ENCODE results near the gene PAK5. TPM values are rescaled to one million over a fixed set of nuclear protein-coding genes. Genes with fewer than 3 reads are reported as not detected.

Gene PAK5
- polyA plus RNA-seq, 2 of the 4 experiments (the other 2 are of a cell fraction), result 0.01 TPM; not detected in 1

DNA sequence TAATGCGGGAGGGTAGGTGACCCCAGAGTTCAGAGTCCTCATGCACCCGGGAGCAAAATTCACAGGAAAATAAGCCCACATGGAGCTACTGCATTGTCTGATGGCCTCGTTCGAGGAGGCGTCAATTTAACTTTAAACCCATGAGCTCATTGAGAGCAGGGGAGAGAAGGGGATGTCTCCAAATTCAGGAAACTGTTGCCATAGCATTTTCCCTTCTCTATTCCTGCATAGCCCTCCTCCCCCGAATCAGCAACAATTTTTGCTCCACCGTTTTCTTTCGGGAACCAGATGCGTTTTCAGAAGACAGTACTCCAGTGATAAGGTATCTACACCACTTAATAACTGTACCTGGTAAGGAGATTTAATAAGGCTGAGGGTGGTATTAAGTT lies 324.8 kb downstream of the PAK5 start (continued):
- TF ChIP-seq EHMT2 (IDR thresholded peaks at IDR 0.05; ENCODE audit: low read depth) (no peak), ZFP36 (IDR thresholded peaks at IDR 0.05; ENCODE audit: borderline replicate concordance, partially characterized antibody) (no peak), SMC3 (IDR thresholded peaks at IDR 0.05) (no peak), RFX5 (IDR thresholded peaks at IDR 0.05) (no peak), MYC (IDR thresholded peaks at IDR 0.05; ENCODE audit: borderline replicate concordance, low read length) (no peak), POLR2A (IDR thresholded peaks at IDR 0.05; ENCODE audit: low read length) (no peak)

DNA sequence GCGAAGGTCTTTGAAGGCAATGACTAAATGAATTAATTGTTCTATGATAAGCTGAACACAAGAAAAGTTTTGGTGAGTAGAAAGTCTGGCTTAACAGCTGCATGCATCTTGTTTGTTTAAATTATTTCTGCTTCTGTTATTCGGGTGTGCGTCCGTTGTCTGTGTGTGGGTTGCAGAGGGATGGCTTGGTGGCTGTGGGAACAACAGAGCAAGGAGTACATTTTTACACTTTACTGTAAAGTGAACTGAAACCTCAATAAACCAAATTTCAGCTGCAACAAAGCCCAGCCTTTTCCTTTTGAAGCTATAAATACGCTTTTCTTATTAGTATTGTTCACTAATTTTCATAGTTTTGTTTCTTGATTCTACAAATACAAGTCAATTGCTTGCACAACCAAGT lies 328.0 kb downstream of the PAK5 start:
- WGBS (ENCODE audit: missing lambda C conversion rate), result 88% methylated on average over 5 of the region's 5 CpGs
- TF ChIP-seq CBX8 (IDR thresholded peaks at IDR 0.05) (no peak), CHD2 (IDR thresholded peaks at IDR 0.05; ENCODE audit: low read length, partially characterized antibody) (no peak), NFE2L2 (conservative IDR thresholded peaks at IDR 0.05; ENCODE audit: low read length) (no peak), CEBPB (IDR thresholded peaks at IDR 0.05) (no peak), JUN (IDR thresholded peaks at IDR 0.05) (no peak), JUNB (IDR thresholded peaks at IDR 0.05) (no peak), TFCP2L1 (CRISPR knock-in tag; IDR thresholded peaks at IDR 0.05) (no peak), HOXB13 (CRISPR knock-in tag; IDR thresholded peaks at IDR 0.05; ENCODE audit: low read depth) (no peak), ZFP36 (IDR thresholded peaks at IDR 0.05; ENCODE audit: borderline replicate concordance, partially characterized antibody) (no peak), FOSB (CRISPR knock-in tag; IDR thresholded peaks at IDR 0.05) (no peak), EP300 (IDR thresholded peaks at IDR 0.05) (no peak), HOXA7 (CRISPR knock-in tag; IDR thresholded peaks at IDR 0.05) (no peak), EHF (CRISPR knock-in tag; IDR thresholded peaks at IDR 0.05) (no peak), CBX2 (IDR thresholded peaks at IDR 0.05; ENCODE audit: borderline replicate concordance, low read depth) (no peak), HEYL (CRISPR knock-in tag; IDR thresholded peaks at IDR 0.05) (no peak)
- TF ChIP-seq, protein P1, sequence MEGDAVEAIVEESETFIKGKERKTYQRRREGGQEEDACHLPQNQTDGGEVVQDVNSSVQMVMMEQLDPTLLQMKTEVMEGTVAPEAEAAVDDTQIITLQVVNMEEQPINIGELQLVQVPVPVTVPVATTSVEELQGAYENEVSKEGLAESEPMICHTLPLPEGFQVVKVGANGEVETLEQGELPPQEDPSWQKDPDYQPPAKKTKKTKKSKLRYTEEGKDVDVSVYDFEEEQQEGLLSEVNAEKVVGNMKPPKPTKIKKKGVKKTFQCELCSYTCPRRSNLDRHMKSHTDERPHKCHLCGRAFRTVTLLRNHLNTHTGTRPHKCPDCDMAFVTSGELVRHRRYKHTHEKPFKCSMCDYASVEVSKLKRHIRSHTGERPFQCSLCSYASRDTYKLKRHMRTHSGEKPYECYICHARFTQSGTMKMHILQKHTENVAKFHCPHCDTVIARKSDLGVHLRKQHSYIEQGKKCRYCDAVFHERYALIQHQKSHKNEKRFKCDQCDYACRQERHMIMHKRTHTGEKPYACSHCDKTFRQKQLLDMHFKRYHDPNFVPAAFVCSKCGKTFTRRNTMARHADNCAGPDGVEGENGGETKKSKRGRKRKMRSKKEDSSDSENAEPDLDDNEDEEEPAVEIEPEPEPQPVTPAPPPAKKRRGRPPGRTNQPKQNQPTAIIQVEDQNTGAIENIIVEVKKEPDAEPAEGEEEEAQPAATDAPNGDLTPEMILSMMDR (IDR thresholded peaks at IDR 0.05), result no peak
- TF ChIP-seq, protein P2, sequence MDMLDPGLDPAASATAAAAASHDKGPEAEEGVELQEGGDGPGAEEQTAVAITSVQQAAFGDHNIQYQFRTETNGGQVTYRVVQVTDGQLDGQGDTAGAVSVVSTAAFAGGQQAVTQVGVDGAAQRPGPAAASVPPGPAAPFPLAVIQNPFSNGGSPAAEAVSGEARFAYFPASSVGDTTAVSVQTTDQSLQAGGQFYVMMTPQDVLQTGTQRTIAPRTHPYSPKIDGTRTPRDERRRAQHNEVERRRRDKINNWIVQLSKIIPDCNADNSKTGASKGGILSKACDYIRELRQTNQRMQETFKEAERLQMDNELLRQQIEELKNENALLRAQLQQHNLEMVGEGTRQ (IDR thresholded peaks at IDR 0.05), result no peak
- TF ChIP-seq, protein P3, sequence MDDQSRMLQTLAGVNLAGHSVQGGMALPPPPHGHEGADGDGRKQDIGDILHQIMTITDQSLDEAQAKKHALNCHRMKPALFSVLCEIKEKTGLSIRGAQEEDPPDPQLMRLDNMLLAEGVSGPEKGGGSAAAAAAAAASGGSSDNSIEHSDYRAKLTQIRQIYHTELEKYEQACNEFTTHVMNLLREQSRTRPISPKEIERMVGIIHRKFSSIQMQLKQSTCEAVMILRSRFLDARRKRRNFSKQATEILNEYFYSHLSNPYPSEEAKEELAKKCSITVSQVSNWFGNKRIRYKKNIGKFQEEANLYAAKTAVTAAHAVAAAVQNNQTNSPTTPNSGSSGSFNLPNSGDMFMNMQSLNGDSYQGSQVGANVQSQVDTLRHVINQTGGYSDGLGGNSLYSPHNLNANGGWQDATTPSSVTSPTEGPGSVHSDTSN (IDR thresholded peaks at IDR 0.05), result no peak
- Histone ChIP-seq H3K4me3 (no peak overlapping the region), H3K27ac (no peak overlapping the region), H3K4me2 (no peak overlapping the region), H3K9me3 (no peaks in the 10 kb centered on the region), H3K4me1 (no peaks in the 10 kb centered on the region)
- CTCF ChIA-PET, result no interaction called here
- POLR2A ChIA-PET, result no interaction called here
- FAIRE-seq (no peak), ATAC-seq (no peak), DNase-seq (ENCODE audit: low read depth in 1 of 2, low spot score in 1 of 2) (no peak)

DNA sequence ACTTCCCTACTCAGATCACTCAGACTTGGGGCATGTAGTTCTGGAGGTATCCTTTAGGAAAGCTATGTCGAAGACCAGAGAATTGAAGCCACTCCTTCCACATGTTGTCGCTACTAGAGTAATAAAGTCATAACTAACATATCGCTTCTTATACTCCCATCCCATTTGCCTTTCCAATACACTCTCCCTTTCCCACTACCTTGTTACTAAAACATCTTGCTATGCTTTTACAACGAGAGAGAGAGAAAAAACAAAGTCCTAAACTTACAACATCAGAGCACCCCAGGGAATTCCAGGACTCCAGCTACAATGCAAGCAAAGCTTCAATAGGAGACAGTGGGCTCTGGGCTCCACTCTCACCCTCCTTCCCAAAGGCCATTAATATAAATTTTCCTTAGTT lies 329.6 kb downstream of the PAK5 start:
- POLR2A ChIA-PET, result no interaction called here
- H3K4me1 ChIP-seq, result no peaks in the 10 kb centered on the region
- no peaks in the 10 kb centered on the region for H3K9me3 ChIP-seq
- 67% methylated on average over 4 of the region's 4 CpGs for WGBS (ENCODE audit: missing lambda C conversion rate)
- CTCF ChIA-PET, result no interaction called here
- no peak overlapping the region for H3K27ac ChIP-seq
- no peak overlapping the region for H3K4me2 ChIP-seq
- H3K4me3 ChIP-seq, result no peak overlapping the region
- no peak for ATAC-seq
- TF ChIP-seq RFX5 (IDR thresholded peaks at IDR 0.05) (no peak), EHF (CRISPR knock-in tag; IDR thresholded peaks at IDR 0.05) (no peak), ZC3H11A (IDR thresholded peaks at IDR 0.05) (no peak), GATA3 (IDR thresholded peaks at IDR 0.05; ENCODE audit: borderline replicate concordance) (no peak), HOXB13 (CRISPR knock-in tag; IDR thresholded peaks at IDR 0.05; ENCODE audit: low read depth) (no peak), SMC3 (IDR thresholded peaks at IDR 0.05) (no peak), EHMT2 (IDR thresholded peaks at IDR 0.05; ENCODE audit: low read depth) (no peak), EP300 (IDR thresholded peaks at IDR 0.05) (no peak), SREBF2 (IDR thresholded peaks at IDR 0.05) (no peak), NFE2L2 (conservative IDR thresholded peaks at IDR 0.05; ENCODE audit: low read length) (no peak), FOSL2 (IDR thresholded peaks at IDR 0.05) (no peak), FOSL2 (CRISPR knock-in tag; IDR thresholded peaks at IDR 0.05) (no peak), KDM1A (IDR thresholded peaks at IDR 0.05; ENCODE audit: low read depth) (no peak), HOXA7 (CRISPR knock-in tag; IDR thresholded peaks at IDR 0.05) (no peak)
- TF ChIP-seq, protein P4, sequence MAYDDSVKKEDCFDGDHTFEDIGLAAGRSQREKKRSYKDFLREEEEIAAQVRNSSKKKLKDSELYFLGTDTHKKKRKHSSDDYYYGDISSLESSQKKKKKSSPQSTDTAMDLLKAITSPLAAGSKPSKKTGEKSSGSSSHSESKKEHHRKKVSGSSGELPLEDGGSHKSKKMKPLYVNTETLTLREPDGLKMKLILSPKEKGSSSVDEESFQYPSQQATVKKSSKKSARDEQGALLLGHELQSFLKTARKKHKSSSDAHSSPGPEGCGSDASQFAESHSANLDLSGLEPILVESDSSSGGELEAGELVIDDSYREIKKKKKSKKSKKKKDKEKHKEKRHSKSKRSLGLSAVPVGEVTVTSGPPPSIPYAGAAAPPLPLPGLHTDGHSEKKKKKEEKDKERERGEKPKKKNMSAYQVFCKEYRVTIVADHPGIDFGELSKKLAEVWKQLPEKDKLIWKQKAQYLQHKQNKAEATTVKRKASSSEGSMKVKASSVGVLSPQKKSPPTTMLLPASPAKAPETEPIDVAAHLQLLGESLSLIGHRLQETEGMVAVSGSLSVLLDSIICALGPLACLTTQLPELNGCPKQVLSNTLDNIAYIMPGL (CRISPR knock-in tag; IDR thresholded peaks at IDR 0.05; ENCODE audit: borderline replicate concordance), result no peak
- no peak for FAIRE-seq
- no peak for DNase-seq (ENCODE audit: low read depth in 1 of 2, low spot score in 1 of 2)
